Measurements from ENCODE around the gene CCDC81.
"Not testable (repeated sequence)": the region's sequence is repeated elsewhere in the genome, so short reads cannot be mapped to it uniquely, and the experiment has no call there.

Gene CCDC81

GRCh38 chr11:86390487-86390886 is 15.8 kb downstream of the CCDC81 start:
- DNase-seq = no peak

DNA sequence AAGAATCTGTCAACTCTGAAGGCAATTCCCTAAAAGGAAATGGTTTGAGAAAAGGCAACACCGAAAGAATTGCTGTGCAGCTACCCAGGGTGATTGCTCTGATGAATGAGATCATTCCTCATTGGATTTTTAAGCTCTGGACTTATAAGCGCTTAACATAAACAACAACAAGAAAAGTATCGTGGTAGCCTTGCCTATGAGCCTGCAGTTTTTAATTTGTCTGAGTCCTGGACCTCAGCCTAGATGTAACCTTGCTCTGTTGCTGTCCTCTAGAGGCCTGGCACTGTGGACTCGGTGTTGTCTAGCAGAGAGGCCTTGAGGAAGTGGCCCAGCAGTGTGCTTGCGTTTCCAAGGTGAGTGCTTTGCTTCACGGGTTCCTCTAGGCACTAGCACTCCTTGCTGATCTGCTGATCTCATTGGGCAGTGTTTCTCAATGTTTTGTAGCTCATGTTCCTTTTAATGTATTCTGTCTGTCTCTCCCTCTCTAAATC is 20.4 kb downstream of the CCDC81 start:
- no peak for DNase-seq

- DNase-seq = no peak
These were observed 21.7 kb downstream of the CCDC81 start for GRCh38 chr11:86396396-86396795.

GRCh38 chr11:86397351-86397750 is 22.7 kb downstream of the CCDC81 start:
- DNase-seq = no peak

DNA sequence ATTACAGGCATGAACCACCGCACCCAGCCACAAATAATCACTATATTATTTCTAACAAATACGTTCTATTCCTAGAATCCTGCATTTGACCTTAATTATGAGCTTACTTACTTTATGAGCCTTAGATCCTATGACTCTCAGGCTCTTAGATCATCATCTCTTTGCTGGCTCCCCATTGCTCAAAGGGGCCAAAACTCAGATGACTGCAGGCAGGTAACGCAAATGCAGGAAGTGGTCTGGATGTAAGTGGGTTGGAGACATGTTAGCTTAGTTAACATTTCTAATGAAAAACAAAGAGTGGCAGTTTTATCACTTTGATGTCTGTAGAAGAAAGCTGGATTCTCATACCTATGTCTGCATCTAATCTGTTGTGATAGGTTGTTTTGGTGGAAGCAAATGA is 23.4 kb downstream of the CCDC81 start:
- DNase-seq = no peak

DNA sequence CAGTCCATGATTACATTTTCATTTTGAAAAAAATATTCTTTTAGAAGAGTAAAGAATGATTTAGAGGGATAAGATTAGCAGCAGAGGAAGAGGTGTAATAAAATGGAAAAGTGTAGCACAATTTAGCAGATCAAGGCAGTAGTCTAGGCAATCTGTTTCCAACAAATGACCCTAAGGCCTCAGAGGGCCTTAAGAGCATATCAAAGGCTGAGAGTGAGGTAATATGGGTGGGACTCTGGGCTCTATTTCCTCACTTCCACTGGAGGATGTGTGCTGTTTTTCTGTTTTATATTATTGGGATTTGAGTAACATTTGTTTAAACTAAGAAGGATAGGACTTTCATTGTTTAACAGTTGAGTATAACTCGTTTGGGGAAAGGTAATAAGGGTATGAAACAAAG is 28.8 kb downstream of the CCDC81 start:
- DNase-seq = no peak

DNA sequence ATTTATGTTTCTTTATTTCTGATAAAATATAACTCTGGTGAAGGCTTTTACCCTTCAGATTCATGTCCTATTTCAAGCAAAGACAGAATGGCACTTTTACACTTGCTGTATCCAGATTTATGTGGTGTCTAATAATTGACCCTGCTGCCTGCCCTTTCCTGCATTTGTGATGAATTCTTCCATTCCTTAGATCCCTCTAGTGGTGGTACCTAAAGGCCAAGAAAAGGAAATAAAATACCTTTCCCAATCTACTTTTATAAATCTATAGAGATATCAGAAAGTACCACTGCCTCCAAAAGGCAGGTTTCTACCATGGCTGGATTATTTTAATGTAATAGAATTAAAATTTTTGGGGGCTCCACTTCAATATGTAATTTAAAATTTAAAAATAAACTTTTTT is 34.2 kb downstream of the CCDC81 start:
- no peak for DNase-seq

- DNase-seq = no peak
These were observed 39.3 kb downstream of the CCDC81 start for GRCh38 chr11:86414032-86414431.

DNA sequence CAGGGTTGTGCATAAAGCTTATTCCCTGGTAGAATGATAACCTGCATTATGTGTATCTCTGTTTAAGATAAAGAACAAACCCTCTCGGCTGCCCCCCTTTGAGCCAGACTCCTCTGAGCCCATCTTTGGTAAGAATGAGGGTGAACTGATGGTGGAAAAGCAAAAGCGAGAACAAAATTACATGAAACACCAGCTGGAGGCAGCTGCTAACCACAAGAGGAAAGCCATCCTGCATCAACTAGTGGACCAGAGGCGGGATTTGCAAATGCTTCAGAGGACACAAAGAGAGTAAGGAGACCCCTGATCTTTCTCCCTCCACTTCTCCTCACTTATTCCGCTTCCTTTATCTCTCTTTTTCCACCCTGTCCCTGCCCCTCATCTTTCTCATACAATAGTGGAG is 40.3 kb downstream of the CCDC81 start:
- no peak for DNase-seq

DNA sequence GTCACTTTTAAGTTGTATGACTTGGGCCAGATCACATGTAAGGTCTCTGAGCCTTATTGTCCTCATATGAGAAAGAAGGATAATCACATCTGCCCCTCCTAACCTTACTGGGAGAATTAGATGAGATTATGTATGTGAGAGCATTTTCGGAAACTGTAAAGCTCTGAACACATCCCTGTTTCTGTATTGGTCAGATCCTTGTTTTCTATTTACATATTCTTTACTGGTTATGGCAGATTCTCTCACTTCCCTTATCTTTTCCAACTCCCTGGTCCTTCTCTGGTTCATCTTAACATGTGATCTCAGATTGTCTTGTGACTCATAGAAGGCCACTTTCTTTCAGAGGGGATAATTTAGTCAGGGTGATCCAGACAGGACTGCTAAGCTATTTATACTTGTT is 41.8 kb downstream of the CCDC81 start:
- no peak for DNase-seq

DNA sequence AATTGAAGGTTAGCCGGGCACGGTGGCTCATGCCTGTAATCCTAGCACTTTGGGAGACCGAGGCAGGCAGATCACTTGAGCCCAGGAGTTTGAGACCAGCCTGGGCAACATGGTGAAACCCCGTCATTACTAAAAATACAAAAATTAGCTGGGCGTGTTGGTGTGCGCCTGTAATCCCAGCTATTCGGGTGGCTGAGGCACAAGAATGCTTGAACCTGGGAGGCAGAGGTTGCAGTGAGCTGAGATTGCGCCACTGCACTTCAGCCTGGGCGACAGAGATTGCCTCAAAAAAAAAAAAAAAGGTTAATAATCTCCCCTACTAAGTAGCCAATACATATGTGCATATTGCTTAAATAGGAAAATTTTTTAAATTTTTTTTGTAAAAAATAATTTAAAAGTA is 42.3 kb downstream of the CCDC81 start:
- DNase-seq = not testable (repeated sequence)

GRCh38 chr11:86418106-86418505 is 43.4 kb downstream of the CCDC81 start:
- DNase-seq = no peak

DNA sequence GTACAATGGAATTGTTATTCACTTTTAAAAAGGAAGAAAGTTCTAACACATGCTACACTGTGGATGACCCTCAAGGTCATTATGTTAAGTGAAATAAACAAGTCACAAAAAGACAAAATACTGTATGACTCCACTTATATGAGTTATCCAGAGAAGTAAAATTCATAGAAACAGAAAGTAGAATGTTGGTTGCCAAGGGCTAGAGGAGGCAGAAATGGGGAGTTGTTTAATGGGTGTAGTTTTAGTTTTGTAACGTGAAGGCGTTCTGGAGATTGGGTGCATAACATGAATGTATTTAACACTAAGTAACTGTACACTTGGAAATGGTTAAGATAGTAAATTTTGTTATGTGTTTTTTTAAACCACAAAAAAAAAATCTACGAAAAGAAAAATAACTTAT is 43.8 kb downstream of the CCDC81 start:
- DNase-seq = no peak

DNA sequence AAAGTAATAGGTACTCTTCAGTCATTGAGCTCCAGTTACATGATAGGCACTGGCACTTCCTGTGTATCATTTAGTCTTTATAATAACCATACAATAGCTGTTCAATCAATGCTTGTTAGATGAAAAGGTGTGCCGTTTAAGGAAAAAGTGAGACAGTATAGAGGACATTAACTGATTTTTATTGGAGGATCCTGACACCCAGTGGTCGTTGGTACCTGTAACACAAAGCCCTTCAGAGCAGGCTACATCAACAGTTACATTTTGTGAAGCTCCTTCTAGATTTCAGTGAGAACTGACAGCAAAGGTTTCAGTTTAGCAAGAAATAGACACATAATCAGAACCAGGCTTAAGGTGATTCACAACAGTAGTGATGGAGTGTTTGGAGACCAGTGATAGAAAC is 44.2 kb downstream of the CCDC81 start:
- DNase-seq = no peak

- DNase-seq = no peak
These were observed 47.3 kb downstream of the CCDC81 start for GRCh38 chr11:86421946-86422345.

DNA sequence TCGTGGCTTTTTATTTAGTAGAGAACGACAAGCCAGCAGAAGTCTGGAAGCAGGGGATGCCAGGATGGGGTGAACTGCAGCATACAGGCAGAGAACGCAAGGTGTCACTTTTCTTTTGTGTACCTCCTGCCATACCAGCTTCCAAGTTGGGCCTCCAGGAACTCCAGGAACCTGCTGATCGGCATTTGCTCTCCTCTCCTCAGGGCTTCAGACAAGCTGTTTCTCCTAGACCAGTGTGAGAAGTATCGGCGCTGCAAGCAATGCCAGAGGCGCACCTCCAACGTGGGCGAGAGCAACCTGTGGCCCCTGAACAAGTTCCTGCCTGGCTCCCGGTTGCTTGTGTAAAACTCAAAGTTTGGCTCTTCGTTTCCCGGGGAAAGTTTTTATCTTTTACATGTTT is 47.7 kb downstream of the CCDC81 start:
- no peak for DNase-seq

- DNase-seq = not testable (repeated sequence)
These were observed 48.8 kb downstream of the CCDC81 start for GRCh38 chr11:86423488-86423887.

DNA sequence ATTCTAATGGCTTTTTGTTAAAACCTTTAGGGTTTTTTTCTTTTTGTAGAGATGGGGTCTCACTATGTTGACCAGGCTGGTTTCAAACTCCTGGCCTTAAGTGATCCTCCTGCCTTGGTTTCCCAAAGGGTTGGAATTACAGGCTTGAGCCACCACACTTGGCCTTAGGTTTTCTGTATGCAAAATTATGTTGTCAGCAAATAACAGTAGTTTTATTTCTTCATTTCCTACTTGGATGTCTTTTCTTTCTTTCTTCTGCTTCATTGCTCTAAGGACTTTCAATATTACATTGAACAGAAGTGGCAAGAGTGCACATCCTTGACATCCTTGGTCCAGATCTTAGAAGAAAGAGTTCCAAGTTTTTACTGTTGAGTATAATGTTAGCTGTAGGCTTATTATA is 52.8 kb downstream of the CCDC81 start:
- no peak for DNase-seq

GRCh38 chr11:86431258-86431657 is 56.6 kb downstream of the CCDC81 start:
- DNase-seq = no peak

- DNase-seq = not testable (repeated sequence)
These were observed 58.8 kb downstream of the CCDC81 start for GRCh38 chr11:86433361-86434095.

DNA sequence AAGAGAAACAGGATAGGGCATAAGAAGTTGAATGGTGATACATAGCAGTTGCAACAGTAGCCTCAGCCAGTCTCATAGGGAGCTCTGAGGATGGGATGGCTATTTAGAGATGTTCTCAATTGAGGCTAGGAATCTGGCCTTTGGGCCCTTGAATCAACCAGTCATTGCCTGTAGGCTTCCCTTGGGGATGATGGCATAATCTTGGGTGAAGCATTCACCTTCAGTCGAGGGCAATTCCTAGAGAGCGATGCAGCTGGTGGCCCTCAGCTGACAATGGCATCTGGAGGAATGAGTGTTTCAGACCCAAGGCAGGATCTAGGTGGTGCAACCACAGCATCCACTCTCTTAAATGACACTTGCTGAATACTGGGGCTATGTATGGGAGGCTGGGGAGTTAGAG is 61.0 kb downstream of the CCDC81 start:
- DNase-seq = no peak

DNA sequence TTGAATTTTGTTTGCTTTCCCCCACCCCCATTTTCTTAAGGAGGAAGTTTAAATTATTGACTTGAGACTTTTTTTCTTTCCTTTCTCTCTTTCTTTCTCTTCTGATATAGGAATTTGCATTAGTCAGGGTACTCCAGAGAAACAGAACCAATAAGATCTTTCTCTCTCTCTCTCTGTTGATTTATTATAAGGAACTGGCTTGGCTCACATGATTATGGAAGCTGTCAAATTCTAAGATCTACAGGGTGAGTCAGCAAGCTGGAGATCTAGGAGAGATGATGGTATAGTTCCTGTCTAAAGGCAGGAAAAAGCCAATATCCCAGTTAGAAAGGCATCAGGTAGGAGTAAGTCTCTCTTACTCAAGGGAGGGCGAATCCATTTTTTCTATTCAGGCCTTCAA is 64.0 kb downstream of the CCDC81 start:
- DNase-seq = no peak

- no peak for DNase-seq
These were observed 65.6 kb downstream of the CCDC81 start for GRCh38 chr11:86440305-86440716.

DNA sequence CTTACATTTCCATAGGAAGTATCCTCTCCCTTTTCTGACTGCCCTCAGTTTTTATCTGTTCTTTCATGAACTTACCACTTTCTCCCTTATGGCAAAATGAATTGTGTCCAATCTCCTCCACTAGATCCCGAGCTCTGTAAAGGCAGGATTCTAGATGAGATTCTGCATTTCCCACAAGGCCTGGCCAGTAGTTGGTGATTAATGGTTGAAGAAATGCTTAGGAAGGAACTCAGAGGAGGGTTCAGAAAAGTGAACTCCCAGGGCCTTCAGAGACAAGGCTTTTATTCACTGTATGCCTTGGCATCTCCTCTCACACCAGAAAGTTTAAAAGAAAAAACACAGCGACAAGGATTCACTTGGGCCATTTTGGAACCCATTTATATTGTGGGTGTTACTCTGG is 66.2 kb downstream of the CCDC81 start:
- no peak for DNase-seq

- no peak for DNase-seq
These were observed 67.7 kb downstream of the CCDC81 start for GRCh38 chr11:86442420-86442819.

Measured in NCI-H345 (cell line).